Mucosa of rectum (tissue), 2 donors: ENCODE results near the gene CMTM8.
A peak's percentile ranks its signal among the peaks of the same experiment; 100 is the strongest.

Experiments
- H3K27ac ChIP-seq, 2 donors: one replicate each; pipeline ENCODE4 v1.7.0; 2013; ENCODE audit warnings: inconsistent platforms in 2 of 2, low read depth in 2 of 2, low read length in 2 of 2
- H3K27me3 ChIP-seq, 2 donors: one replicate each; pipeline ENCODE4 v1.7.0; 2013; ENCODE audit warnings: low read length in 2 of 2; ENCODE audit not compliant: control insufficient read depth in 2 of 2, insufficient read depth in 2 of 2
- H3K36me3 ChIP-seq, 2 donors: one replicate each; pipeline ENCODE4 v1.7.0; 2013; ENCODE audit warnings: low read length in 2 of 2; ENCODE audit not compliant: control insufficient read depth in 2 of 2, insufficient read depth in 2 of 2
- H3K4me1 ChIP-seq, 2 donors: one replicate each; pipeline ENCODE4 v1.7.0; 2013; ENCODE audit warnings: low read length in 2 of 2, mild to moderate bottlenecking in 1 of 2; ENCODE audit not compliant: control insufficient read depth in 2 of 2, insufficient read depth in 2 of 2
- H3K4me3 ChIP-seq, 2 donors: one replicate each; pipeline ENCODE4 v1.7.0; 2013; ENCODE audit warnings: low read length in 2 of 2
- H3K9ac ChIP-seq, 2 donors: one replicate each; pipeline ENCODE4 v1.7.0; 2013; ENCODE audit warnings: low read length in 2 of 2, low read depth in 1 of 2, mild to moderate bottlenecking in 1 of 2
- H3K9me3 ChIP-seq, 2 donors: one replicate each; pipeline ENCODE4 v1.7.0; 2013; ENCODE audit warnings: low read length in 2 of 2; ENCODE audit not compliant: control insufficient read depth in 2 of 2
- donor health status: healthy.
- donor health status: Normal muscosa, but diverticular disease.

The CMTM8 gene

GRCh38 chr3:32288819-32289218 is 50.3 kb downstream of the CMTM8 start:
- Histone ChIP-seq H3K27ac (no peak overlapping the region), H3K9me3 (no peaks in the 10 kb centered on the region), H3K4me1 (peaks cover 2 to 7% of the 10 kb centered on the region in 2 donors), H3K4me3 (no peak overlapping the region), H3K36me3 (no peaks in the 10 kb centered on the region), H3K9ac (no peak overlapping the region), H3K27me3 (no peaks in the 10 kb centered on the region)

GRCh38 chr3:32290619-32291018 is 52.1 kb downstream of the CMTM8 start:
- Histone ChIP-seq H3K9ac (no peak overlapping the region), H3K4me1 (peaks cover 0 to 2% of the 10 kb centered on the region in 2 donors), H3K4me3 (no peak overlapping the region), H3K27me3 (no peaks in the 10 kb centered on the region), H3K27ac (no peak overlapping the region), H3K9me3 (no peaks in the 10 kb centered on the region), H3K36me3 (no peaks in the 10 kb centered on the region)

GRCh38 chr3:32292085-32292796 is 53.8 kb downstream of the CMTM8 start:
- no peak overlapping the region for H3K9ac ChIP-seq
- H3K27ac ChIP-seq, result no peak overlapping the region
- H3K36me3 ChIP-seq, result no peaks in the 10 kb centered on the region
- H3K9me3 ChIP-seq, result no peaks in the 10 kb centered on the region
- H3K4me3 ChIP-seq, result no peak overlapping the region
- H3K27me3 ChIP-seq, result no peaks in the 10 kb centered on the region
- H3K4me1 ChIP-seq, result no peaks in the 10 kb centered on the region

GRCh38 chr3:32293903-32294302 is 55.4 kb downstream of the CMTM8 start:
- Histone ChIP-seq H3K9ac (no peak overlapping the region), H3K4me3 (no peak overlapping the region), H3K36me3 (no peaks in the 10 kb centered on the region), H3K27ac (no peak overlapping the region), H3K9me3 (no peaks in the 10 kb centered on the region), H3K4me1 (no peaks in the 10 kb centered on the region), H3K27me3 (no peaks in the 10 kb centered on the region)

GRCh38 chr3:32296251-32297204 is 58.0 kb downstream of the CMTM8 start:
- Histone ChIP-seq H3K4me3 (no peak overlapping the region), H3K27me3 (no peaks in the 10 kb centered on the region), H3K27ac (no peak overlapping the region), H3K4me1 (no peaks in the 10 kb centered on the region), H3K9me3 (no peaks in the 10 kb centered on the region), H3K9ac (no peak overlapping the region), H3K36me3 (no peaks in the 10 kb centered on the region)

GRCh38 chr3:32297366-32297765 is 58.9 kb downstream of the CMTM8 start:
- H3K9ac ChIP-seq, result no peak overlapping the region
- no peaks in the 10 kb centered on the region for H3K4me1 ChIP-seq
- no peaks in the 10 kb centered on the region for H3K27me3 ChIP-seq
- no peaks in the 10 kb centered on the region for H3K9me3 ChIP-seq
- no peak overlapping the region for H3K4me3 ChIP-seq
- H3K36me3 ChIP-seq, result no peaks in the 10 kb centered on the region
- H3K27ac ChIP-seq, result no peak overlapping the region

GRCh38 chr3:32301426-32301825 is 62.9 kb downstream of the CMTM8 start:
- Histone ChIP-seq H3K9me3 (no peaks in the 10 kb centered on the region), H3K4me3 (no peak overlapping the region), H3K27ac (no peak overlapping the region), H3K36me3 (no peaks in the 10 kb centered on the region), H3K27me3 (no peaks in the 10 kb centered on the region), H3K9ac (no peak overlapping the region), H3K4me1 (peaks cover 0 to 6% of the 10 kb centered on the region in 2 donors)

GRCh38 chr3:32302601-32303398 is 64.3 kb downstream of the CMTM8 start:
- peak overlapping the region in 1 of 2 donors; percentile 27 for H3K27ac ChIP-seq
- H3K9me3 ChIP-seq, result no peaks in the 10 kb centered on the region
- H3K36me3 ChIP-seq, result no peaks in the 10 kb centered on the region
- peaks cover 0 to 6% of the 10 kb centered on the region in 2 donors for H3K4me1 ChIP-seq
- H3K27me3 ChIP-seq, result peaks cover 0 to 2% of the 10 kb centered on the region in 2 donors
- H3K4me3 ChIP-seq, result no peak overlapping the region
- no peak overlapping the region for H3K9ac ChIP-seq

GRCh38 chr3:32303399-32303747 is 64.9 kb downstream of the CMTM8 start:
- Histone ChIP-seq H3K9me3 (no peaks in the 10 kb centered on the region), H3K9ac (no peak overlapping the region), H3K27me3 (peaks cover 0 to 2% of the 10 kb centered on the region in 2 donors), H3K4me3 (no peak overlapping the region), H3K36me3 (no peaks in the 10 kb centered on the region), H3K4me1 (peaks cover 0 to 6% of the 10 kb centered on the region in 2 donors), H3K27ac (peak overlapping the region in 1 of 2 donors; percentile 27)
